Activated CD4-positive, alpha-beta T cell treated with anti-CD3 and anti-CD28 coated beads, Interleukin-2, amount 10 ng/mL, durations not matched to agents 24 days and 14 days (primary cell): ENCODE data around the gene HBA1. TPM values are rescaled to one million over a fixed set of nuclear protein-coding genes. Genes with fewer than 3 reads are reported as not detected.
"Not testable (repeated sequence)": the region's sequence is repeated elsewhere in the genome, so short reads cannot be mapped to it uniquely, and the experiment has no call there.

Source experiments
- DNase-seq: peaks from one replicate; pipeline ENCODE4 v3.0.0; 2022
- H3K27ac Mint-ChIP-seq: one replicate; pipeline ENCODE4 v1.8.0; 2022; ENCODE audit warnings: mild to moderate bottlenecking, mixed read lengths
- H3K27me3 Mint-ChIP-seq: one replicate; pipeline ENCODE4 v1.8.0; 2022; ENCODE audit warnings: mixed read lengths
- H3K36me3 Mint-ChIP-seq: one replicate; pipeline ENCODE4 v1.8.0; 2022; ENCODE audit warnings: low read depth, mild to moderate bottlenecking, mixed read lengths
- H3K4me1 Mint-ChIP-seq: one replicate; pipeline ENCODE4 v1.8.0; 2021; ENCODE audit warnings: mixed read lengths
- H3K4me3 Mint-ChIP-seq: one replicate; pipeline ENCODE4 v1.8.0; 2022; ENCODE audit warnings: mild to moderate bottlenecking, moderate library complexity, mixed read lengths
- H3K9me3 Mint-ChIP-seq: one replicate; pipeline ENCODE4 v1.8.0; 2021; ENCODE audit warnings: mixed read lengths
- intact Hi-C: fragments of 100-400 bp; cut with micrococcal nuclease; formaldehyde crosslinking; loops from one replicate; pipeline ENCODE4 v1.15.1; 2023
- total RNA-seq: library from RNA; stranded (reverse); gene quantifications from 2 replicates; pipeline ENCODE4 v1.2.3, GENCODE V29; 2022

The HBA1 gene
- total RNA-seq, 1 donor from 2014 or later = not detected

GRCh38 chr16:152141-153128 lies 24.0 kb upstream of the HBA1 start, which contains the start of gene HBZ:
TSS of gene HBZ (plus strand) at chr16:152644. CDS start at chr16:152910, 266 bp downstream.
- intact Hi-C loops = no loop called here
- Mint-ChIP-seq H3K9me3 (no peaks in the 10 kb centered on the region), H3K4me1 (peaks cover 6% of the 10 kb centered on the region), H3K27me3 (peaks cover 38% of the 10 kb centered on the region), H3K4me3 (peak within 1 kb of the TSS; percentile 55), H3K36me3 (peaks cover 2% of the 10 kb centered on the region), H3K27ac (no peak within 1 kb of the TSS)
- no peak for DNase-seq

- DNase-seq, H3K4me1 Mint-ChIP-seq, H3K9me3 Mint-ChIP-seq, H3K27ac Mint-ChIP-seq, H3K36me3 Mint-ChIP-seq, intact Hi-C loops: not testable (repeated sequence)
- H3K4me3 Mint-ChIP-seq = peak overlapping the region; percentile 55
- peaks cover 42% of the 10 kb centered on the region for H3K27me3 Mint-ChIP-seq
These were observed 23.4 kb upstream of the HBA1 start for GRCh38 chr16:153129-153521.

- H3K27ac Mint-ChIP-seq, H3K9me3 Mint-ChIP-seq, H3K4me3 Mint-ChIP-seq, intact Hi-C loops, H3K4me1 Mint-ChIP-seq, DNase-seq, H3K36me3 Mint-ChIP-seq: not testable (repeated sequence)
- peaks cover 41% of the 10 kb centered on the region for H3K27me3 Mint-ChIP-seq
These were observed 22.8 kb upstream of the HBA1 start for GRCh38 chr16:153550-154216.

GRCh38 chr16:154217-155030 lies 22.1 kb upstream of the HBA1 start:
- Mint-ChIP-seq H3K27ac (no peak overlapping the region), H3K4me3 (peak overlapping the region; percentile 75), H3K36me3 (peaks cover 2% of the 10 kb centered on the region), H3K4me1 (peaks cover 6% of the 10 kb centered on the region), H3K9me3 (no peaks in the 10 kb centered on the region), H3K27me3 (peaks cover 43% of the 10 kb centered on the region)
- DNase-seq = peak; percentile 74
- intact Hi-C loops = no loop called here

GRCh38 chr16:155031-155398 lies 21.5 kb upstream of the HBA1 start:
- Mint-ChIP-seq H3K27me3 (peaks cover 43% of the 10 kb centered on the region), H3K9me3 (no peaks in the 10 kb centered on the region), H3K27ac (no peak overlapping the region), H3K36me3 (peaks cover 2% of the 10 kb centered on the region), H3K4me1 (peaks cover 6% of the 10 kb centered on the region), H3K4me3 (peak overlapping the region; percentile 75)
- intact Hi-C loops = no loop called here
- DNase-seq = no peak

GRCh38 chr16:159136-159849 lies 17.2 kb upstream of the HBA1 start:
- no peaks in the 10 kb centered on the region for H3K9me3 Mint-ChIP-seq

GRCh38 chr16:160242-160641 lies 16.2 kb upstream of the HBA1 start:
- H3K9me3 Mint-ChIP-seq, intact Hi-C loops, H3K4me1 Mint-ChIP-seq, H3K4me3 Mint-ChIP-seq, DNase-seq, H3K27ac Mint-ChIP-seq, H3K36me3 Mint-ChIP-seq: not testable (repeated sequence)
- peaks cover 33% of the 10 kb centered on the region for H3K27me3 Mint-ChIP-seq

More at GRCh38 chr16:159136-159849, 17.2 kb upstream of the HBA1 start:
- Mint-ChIP-seq H3K4me1 (peaks cover 6% of the 10 kb centered on the region), H3K27ac (no peak overlapping the region), H3K36me3 (peaks cover 2% of the 10 kb centered on the region), H3K4me3 (no peak overlapping the region), H3K27me3 (peaks cover 39% of the 10 kb centered on the region)
- no peak for DNase-seq
- intact Hi-C loops = no loop called here

GRCh38 chr16:160691-161190 lies 15.7 kb upstream of the HBA1 start:
- DNase-seq = no peak
- no peaks in the 10 kb centered on the region for H3K36me3 Mint-ChIP-seq
- no peak overlapping the region for H3K4me3 Mint-ChIP-seq
- no peaks in the 10 kb centered on the region for H3K9me3 Mint-ChIP-seq
- no peaks in the 10 kb centered on the region for H3K4me1 Mint-ChIP-seq
- no peak overlapping the region for H3K27ac Mint-ChIP-seq
- peaks cover 32% of the 10 kb centered on the region for H3K27me3 Mint-ChIP-seq
- intact Hi-C loops = no loop called here

- Mint-ChIP-seq H3K27ac (no peak overlapping the region), H3K36me3 (no peaks in the 10 kb centered on the region), H3K9me3 (no peaks in the 10 kb centered on the region), H3K27me3 (peaks cover 36% of the 10 kb centered on the region), H3K4me3 (no peak overlapping the region), H3K4me1 (no peaks in the 10 kb centered on the region)
- intact Hi-C loops = no loop called here
- no peak for DNase-seq
These were observed 14.0 kb upstream of the HBA1 start for GRCh38 chr16:162271-162991.

GRCh38 chr16:163139-163538 lies 13.3 kb upstream of the HBA1 start:
- DNase-seq, intact Hi-C loops, H3K4me3 Mint-ChIP-seq, H3K9me3 Mint-ChIP-seq, H3K27ac Mint-ChIP-seq, H3K4me1 Mint-ChIP-seq, H3K36me3 Mint-ChIP-seq: not testable (repeated sequence)
- H3K27me3 Mint-ChIP-seq = peaks cover 39% of the 10 kb centered on the region

- H3K4me1 Mint-ChIP-seq, intact Hi-C loops, DNase-seq, H3K9me3 Mint-ChIP-seq, H3K36me3 Mint-ChIP-seq, H3K27ac Mint-ChIP-seq, H3K4me3 Mint-ChIP-seq: not testable (repeated sequence)
- peaks cover 42% of the 10 kb centered on the region for H3K27me3 Mint-ChIP-seq
These were observed 12.8 kb upstream of the HBA1 start for GRCh38 chr16:163696-164095.

- intact Hi-C loops, H3K9me3 Mint-ChIP-seq, H3K36me3 Mint-ChIP-seq, H3K27ac Mint-ChIP-seq, DNase-seq, H3K4me1 Mint-ChIP-seq, H3K4me3 Mint-ChIP-seq: not testable (repeated sequence)
- peaks cover 42% of the 10 kb centered on the region for H3K27me3 Mint-ChIP-seq
These were observed 12.2 kb upstream of the HBA1 start for GRCh38 chr16:164134-164823.
